Measurements from ENCODE around the gene SIMC1.

Gene SIMC1

DNA sequence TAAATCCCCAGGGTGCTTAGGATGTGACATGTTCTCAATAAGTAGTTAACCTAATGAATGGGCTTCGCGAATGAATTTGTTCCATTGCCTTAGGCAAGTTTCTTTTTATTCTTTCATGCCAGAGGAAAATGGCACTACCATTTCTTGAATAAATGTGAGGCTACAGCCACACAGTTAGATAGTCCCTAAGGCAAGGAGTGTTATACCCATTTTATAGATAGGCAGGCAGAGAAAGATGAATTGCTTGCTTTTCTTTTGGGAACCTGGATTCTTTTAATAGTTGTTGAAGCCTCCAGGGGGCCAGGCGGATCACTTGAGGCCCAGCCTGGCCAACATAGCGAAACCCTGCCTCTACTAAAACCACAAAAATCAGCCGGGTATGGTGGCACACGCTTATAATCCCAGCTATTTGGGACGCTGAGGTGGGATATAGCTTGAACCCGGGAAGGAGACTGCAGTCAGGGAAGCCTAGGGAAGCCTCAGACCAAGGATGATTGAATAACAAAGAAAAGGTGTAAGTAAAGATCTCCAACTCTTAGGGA, 149.2 kb downstream of the SIMC1 start:
- H3K4me3 ChIP-seq (ENCODE audit: insufficient read depth, low read length, poor library complexity, severe bottlenecking) = peak overlapping the region; percentile 92
- no peak overlapping the region for H3K27ac ChIP-seq (ENCODE audit: low read depth, low read length)
- TF ChIP-seq, protein P1, sequence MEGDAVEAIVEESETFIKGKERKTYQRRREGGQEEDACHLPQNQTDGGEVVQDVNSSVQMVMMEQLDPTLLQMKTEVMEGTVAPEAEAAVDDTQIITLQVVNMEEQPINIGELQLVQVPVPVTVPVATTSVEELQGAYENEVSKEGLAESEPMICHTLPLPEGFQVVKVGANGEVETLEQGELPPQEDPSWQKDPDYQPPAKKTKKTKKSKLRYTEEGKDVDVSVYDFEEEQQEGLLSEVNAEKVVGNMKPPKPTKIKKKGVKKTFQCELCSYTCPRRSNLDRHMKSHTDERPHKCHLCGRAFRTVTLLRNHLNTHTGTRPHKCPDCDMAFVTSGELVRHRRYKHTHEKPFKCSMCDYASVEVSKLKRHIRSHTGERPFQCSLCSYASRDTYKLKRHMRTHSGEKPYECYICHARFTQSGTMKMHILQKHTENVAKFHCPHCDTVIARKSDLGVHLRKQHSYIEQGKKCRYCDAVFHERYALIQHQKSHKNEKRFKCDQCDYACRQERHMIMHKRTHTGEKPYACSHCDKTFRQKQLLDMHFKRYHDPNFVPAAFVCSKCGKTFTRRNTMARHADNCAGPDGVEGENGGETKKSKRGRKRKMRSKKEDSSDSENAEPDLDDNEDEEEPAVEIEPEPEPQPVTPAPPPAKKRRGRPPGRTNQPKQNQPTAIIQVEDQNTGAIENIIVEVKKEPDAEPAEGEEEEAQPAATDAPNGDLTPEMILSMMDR (IDR thresholded peaks at IDR 0.05; ENCODE audit: insufficient read depth, low read length, poor library complexity, severe bottlenecking) = no peak
- TF ChIP-seq EZH2phosphoT487 (conservative IDR thresholded peaks at IDR 0.05; ENCODE audit: low read length) = no peak
- H3F3A ChIP-seq (ENCODE audit: insufficient read depth) = 0 out of 2 replicates have a peak, but pooled peaks cover 3% of the 10 kb centered on the region
- H3K9ac ChIP-seq (ENCODE audit: low read length) = peak overlapping the region; percentile 85
- H3K27me3 ChIP-seq (ENCODE audit: low read length) = no peaks in the 10 kb centered on the region
- H3K79me2 ChIP-seq (ENCODE audit: insufficient read depth, low read length) = peaks cover 52% of the 10 kb centered on the region
- no peak overlapping the region for H2AFZ ChIP-seq (ENCODE audit: low read depth, low read length, severe bottlenecking)
- peak overlapping the region; percentile 78 for H3K4me2 ChIP-seq (ENCODE audit: low read depth, low read length, poor library complexity, severe bottlenecking)
- peaks cover 12% of the 10 kb centered on the region for H3K36me3 ChIP-seq (ENCODE audit: low read length)
- H3K9me2 ChIP-seq (replicated peaks; ENCODE audit: insufficient read depth, low read length) = no peaks in the 10 kb centered on the region
- H4K20me1 ChIP-seq (ENCODE audit: low read depth, low read length) = peaks cover 8% of the 10 kb centered on the region; the same call in 1 of the 2 replicates
- no peaks in the 10 kb centered on the region for H3K9me3 ChIP-seq (ENCODE audit: insufficient read depth, low read length)

DNA sequence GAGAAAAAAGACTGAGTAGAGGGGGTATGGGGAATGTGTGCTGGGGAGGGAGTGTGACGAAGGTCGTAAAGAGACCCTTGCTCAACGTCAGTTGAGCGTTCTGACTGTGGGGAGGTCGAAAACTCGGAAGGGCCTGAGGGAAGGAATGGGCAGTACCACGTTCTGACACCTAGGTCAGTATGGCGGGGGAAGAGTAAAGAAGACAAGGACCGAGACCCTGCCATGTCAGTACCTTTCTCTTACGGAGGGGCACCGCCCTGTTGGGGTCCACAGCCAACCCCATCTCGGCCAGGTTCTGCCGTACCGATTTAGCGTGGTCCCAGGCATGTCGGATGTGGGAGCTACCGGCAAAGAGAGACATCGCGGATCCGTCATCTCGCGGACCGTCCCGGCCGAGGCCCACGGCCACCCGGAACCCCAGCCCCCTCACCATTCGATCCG, 149.8 kb downstream of the SIMC1 start:
- peaks cover 52% of the 10 kb centered on the region for H3K79me2 ChIP-seq (ENCODE audit: insufficient read depth, low read length)
- TF ChIP-seq, protein P1 (IDR thresholded peaks at IDR 0.05; ENCODE audit: insufficient read depth, low read length, poor library complexity, severe bottlenecking) = no peak
- no peak for TF ChIP-seq EZH2phosphoT487 (conservative IDR thresholded peaks at IDR 0.05; ENCODE audit: low read length)

DNA sequence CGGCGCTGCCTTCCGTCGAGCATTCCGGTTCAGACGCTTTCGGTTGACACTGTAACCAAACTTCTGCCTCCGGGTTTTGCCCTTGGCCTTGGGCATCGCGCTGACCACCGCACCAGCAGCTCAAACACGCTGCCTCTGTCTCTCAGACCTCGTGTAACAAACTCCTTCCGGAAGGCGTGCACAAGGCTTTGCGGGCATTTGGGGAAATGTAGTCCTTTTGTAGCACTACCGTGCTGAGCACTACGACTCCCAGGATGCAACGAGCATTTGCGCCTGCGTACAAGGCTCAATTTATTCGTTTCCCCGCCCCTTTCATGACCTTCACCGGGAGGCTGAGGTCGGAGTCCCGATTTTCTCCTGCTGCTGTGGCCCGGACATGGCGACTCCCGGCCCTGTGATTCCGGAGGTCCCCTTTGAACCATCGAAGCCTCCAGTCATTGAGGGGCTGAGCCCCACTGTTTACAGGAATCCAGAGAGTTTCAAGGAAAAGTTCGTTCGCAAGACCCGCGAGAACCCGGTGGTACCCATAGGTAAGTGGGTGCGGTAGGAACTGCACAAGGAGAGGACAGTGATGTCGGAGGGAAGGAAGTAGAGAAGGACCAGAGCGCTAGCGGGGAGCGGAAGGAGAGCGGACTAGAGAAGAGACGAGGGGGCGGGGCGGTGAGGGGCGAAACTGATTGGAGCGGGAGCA, 150.4 kb downstream of the SIMC1 start, which contains the start of the genes HIGD2A and NOP16:
HIGD2A (plus strand) TSS at position 308 of the 691 bp plus-strand sequence; CDS start at position 377, 69 bp downstream.
NOP16 (minus strand) TSS at position 155 of the 691 bp plus-strand sequence; CDS start at position 96, 59 bp downstream.
- Histone ChIP-seq H3K27ac (ENCODE audit: low read depth, low read length) (peak within 1 kb of the TSS; percentile 88), H4K20me1 (ENCODE audit: low read depth, low read length) (peaks cover 8% of the 10 kb centered on the region; the same call in 1 of the 2 replicates), H3F3A (ENCODE audit: insufficient read depth) (0 out of 2 replicates have a peak, but pooled peaks cover 3% of the 10 kb centered on the region), H2AFZ (ENCODE audit: low read depth, low read length, severe bottlenecking) (peak within 1 kb of the TSS; percentile 88), H3K9me3 (ENCODE audit: insufficient read depth, low read length) (no peaks in the 10 kb centered on the region), H3K9me2 (replicated peaks; ENCODE audit: insufficient read depth, low read length) (no peaks in the 10 kb centered on the region), H3K79me2 (ENCODE audit: insufficient read depth, low read length) (peaks cover 52% of the 10 kb centered on the region), H3K4me2 (ENCODE audit: low read depth, low read length, poor library complexity, severe bottlenecking) (peak within 1 kb of the TSS; percentile 95), H3K36me3 (ENCODE audit: low read length) (peaks cover 12% of the 10 kb centered on the region), H3K9ac (ENCODE audit: low read length) (peak within 1 kb of the TSS; percentile 85), H3K27me3 (ENCODE audit: low read length) (no peaks in the 10 kb centered on the region), H3K4me3 (ENCODE audit: insufficient read depth, low read length, poor library complexity, severe bottlenecking) (peak within 1 kb of the TSS; percentile 92)
- no peak for TF ChIP-seq EZH2phosphoT487 (conservative IDR thresholded peaks at IDR 0.05; ENCODE audit: low read length)
- TF ChIP-seq, protein P1 (IDR thresholded peaks at IDR 0.05; ENCODE audit: insufficient read depth, low read length, poor library complexity, severe bottlenecking) = no peak

More for the DNA sequence above, 149.8 kb downstream of the SIMC1 start:
- no peaks in the 10 kb centered on the region for H3K27me3 ChIP-seq (ENCODE audit: low read length)
- H3K9me2 ChIP-seq (replicated peaks; ENCODE audit: insufficient read depth, low read length) = no peaks in the 10 kb centered on the region
- H3K36me3 ChIP-seq (ENCODE audit: low read length) = peaks cover 12% of the 10 kb centered on the region
- H3K9ac ChIP-seq (ENCODE audit: low read length) = peak overlapping the region; percentile 85
- no peaks in the 10 kb centered on the region for H3K9me3 ChIP-seq (ENCODE audit: insufficient read depth, low read length)
- H4K20me1 ChIP-seq (ENCODE audit: low read depth, low read length) = peaks cover 8% of the 10 kb centered on the region; the same call in 1 of the 2 replicates
- peak overlapping the region; percentile 78 for H3K4me2 ChIP-seq (ENCODE audit: low read depth, low read length, poor library complexity, severe bottlenecking)
- H3F3A ChIP-seq (ENCODE audit: insufficient read depth) = 0 out of 2 replicates have a peak, but pooled peaks cover 3% of the 10 kb centered on the region
- H3K27ac ChIP-seq (ENCODE audit: low read depth, low read length) = no peak overlapping the region; the same call in 1 of the 2 replicates
- H3K4me3 ChIP-seq (ENCODE audit: insufficient read depth, low read length, poor library complexity, severe bottlenecking) = peak overlapping the region; percentile 92
- peak overlapping the region; percentile 14 for H2AFZ ChIP-seq (ENCODE audit: low read depth, low read length, severe bottlenecking)
